ENCODE measurements around the gene ACE.

Gene ACE

GRCh38 chr17:63476854-63477479 is at the start of gene ACE:
ACE (plus strand) TSS chr17:63477061; CDS start chr17:63477095, 34 bp downstream.
- DNase-seq, result peak; percentile 48

GRCh38 chr17:63429766-63430165 is 47.1 kb upstream of the ACE start:
- no peak for DNase-seq

DNA sequence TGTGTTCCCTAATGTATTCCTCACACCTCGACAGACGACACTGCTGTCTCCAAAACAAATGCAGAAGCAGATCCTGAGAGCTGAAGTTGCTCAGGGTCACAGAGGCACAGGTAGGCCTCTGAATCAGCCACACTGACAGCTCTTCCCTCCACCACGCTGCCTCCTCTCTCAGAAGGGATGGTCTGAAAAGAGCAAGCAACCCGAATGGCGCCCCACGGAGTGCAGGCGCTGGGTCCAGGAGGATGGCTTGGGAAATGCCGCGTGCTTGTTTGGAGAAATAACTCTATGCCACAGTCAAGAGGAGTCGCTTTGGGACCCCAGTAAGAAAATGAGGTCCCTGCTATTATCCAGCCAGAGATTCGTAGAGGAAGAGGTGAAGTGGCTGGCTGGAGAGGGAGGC is 46.6 kb upstream of the ACE start:
- no peak for DNase-seq

- no peak for DNase-seq
Measured at GRCh38 chr17:63431618-63431938, 45.3 kb upstream of the ACE start.

GRCh38 chr17:63431939-63432804 is 44.7 kb upstream of the ACE start:
- DNase-seq, result no peak

DNA sequence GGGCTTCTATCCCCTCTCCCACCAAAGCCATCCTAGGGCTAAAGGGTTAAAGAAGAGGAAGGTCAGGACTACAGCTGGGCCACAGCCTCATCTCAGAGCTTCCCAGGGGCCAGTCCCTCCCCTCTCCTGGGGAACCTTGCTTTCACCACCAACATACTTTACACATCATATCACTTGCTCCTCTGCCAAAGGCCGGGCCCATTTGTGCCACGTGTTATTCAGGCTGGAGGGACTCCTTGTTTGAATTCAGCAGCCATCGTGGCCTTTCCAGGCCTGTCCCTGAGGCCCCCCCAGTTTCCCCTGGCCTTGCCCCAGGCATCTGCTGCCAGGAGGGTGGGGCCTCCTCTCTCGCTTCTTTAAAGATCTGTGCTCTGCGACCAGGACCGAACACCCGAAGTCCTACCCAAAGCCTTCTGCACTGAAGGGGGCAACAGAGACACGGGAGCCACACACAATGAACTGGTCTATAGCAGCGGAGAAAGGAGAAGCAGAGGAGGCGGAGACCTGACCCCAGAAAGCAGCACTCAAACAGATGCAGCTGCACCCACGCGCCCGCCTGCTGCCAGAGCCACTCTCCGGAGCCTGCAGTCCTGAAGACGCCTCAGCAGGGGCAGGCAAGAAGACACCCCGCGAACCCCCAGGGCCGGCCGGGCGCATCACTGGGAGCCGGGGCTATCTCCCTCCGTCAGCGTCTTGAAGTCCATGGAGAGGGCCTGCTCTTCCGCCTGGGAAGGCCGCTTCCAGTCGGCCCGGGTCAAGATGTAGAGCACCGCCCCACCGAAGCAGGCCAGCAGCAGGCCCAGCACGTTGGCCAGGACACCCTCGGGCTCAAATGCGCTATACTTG is 42.9 kb upstream of the ACE start:
- no peak for DNase-seq

DNA sequence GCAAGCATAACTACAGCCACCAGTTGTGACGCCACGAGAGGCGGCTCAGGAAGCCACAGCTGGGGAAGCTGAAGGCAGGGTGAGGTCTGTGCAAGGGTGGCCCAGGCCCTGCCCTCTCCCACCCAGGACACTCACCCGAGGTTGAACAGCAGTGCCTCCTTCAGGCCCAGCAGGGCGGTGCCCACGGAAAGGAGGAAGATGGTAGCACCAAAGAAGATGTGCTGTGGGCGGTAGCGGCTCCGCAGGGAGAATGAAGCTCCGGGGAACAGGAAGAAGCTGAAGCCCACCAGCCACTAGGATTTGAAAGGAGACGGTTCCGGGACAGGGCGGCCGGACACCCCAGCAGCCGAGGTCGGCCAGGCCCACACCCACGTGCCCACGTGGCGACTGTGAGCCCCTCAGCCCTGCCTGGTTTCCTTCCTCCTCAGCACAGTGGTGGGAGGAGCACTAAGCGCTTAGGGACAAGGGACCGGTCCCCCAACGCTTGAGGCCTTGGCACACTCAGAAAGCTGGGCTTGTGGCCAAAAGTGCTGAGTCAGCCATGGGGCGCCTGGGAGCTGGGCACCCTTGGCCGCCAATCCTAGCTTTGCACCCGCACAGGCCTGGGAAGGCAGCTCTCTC is 41.8 kb upstream of the ACE start:
- peak; percentile 62 for DNase-seq

GRCh38 chr17:63435681-63436522 is 41.0 kb upstream of the ACE start:
- DNase-seq, result no peak

DNA sequence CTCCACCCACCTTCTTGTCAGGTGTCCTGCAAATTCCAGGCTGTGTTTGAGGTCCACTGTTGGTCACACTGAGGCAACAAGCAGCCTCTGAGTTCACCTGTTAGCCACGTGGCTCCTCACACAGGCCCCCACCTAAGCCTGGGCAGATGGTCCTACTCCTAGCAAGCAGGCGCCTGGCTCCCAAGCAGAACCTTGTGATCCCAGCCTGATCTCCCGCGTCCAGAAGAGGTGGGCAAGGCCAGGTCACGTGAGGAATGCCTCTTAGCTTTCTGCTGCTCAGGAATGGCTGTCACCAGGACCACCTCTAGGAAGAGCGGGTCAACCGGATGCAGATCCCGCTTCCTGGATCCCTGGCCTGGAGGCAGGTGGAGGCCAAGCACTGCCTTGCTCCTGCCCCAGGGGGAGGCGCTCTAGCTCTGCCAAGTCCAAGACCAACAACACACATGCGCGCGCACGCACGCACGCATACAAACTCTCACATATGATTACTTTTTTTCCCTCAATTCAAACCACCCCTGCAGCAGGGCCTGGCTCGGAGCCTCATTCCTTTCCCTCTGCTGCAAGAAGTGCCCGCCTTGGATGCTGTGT is 40.2 kb upstream of the ACE start:
- DNase-seq, result no peak

DNA sequence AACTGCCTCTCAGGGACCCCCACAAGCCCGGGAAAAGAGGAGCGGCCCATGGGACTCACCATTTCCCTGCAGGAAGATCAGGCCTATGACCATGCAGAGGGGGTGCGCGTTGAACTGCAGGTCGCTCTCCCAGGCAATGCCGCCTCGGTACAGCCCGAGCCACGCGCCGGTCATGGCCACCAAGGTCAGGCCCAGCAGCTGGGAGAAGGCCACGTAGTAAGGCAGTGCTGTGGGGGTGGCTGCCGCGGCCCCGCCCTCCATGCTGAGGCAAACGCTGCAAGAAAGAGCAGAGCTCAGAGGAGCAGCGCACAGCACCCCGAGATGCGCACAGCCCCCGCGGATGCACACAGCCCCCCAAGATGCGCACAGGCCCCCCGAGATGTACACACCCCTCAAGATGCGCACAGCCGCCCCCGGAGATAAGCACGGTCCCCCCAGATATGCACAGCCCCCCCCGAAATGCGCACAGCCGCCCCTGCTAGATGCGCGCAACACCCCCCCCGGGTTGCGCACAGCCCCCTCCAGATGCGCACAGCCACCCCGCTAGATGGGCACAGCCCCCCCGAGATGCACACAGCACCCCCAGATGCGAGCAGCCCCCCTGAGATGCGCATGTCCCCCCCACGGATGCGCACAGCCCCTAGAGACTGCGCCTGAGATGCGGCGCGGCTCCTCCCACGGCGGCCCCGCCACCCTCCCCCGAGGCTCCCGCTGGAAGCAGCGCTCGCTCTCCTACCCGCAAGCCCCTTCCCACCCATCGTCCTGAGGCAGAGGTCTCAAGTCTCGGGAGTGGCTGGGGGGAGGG is 39.4 kb upstream of the ACE start:
- DNase-seq, result no peak

DNA sequence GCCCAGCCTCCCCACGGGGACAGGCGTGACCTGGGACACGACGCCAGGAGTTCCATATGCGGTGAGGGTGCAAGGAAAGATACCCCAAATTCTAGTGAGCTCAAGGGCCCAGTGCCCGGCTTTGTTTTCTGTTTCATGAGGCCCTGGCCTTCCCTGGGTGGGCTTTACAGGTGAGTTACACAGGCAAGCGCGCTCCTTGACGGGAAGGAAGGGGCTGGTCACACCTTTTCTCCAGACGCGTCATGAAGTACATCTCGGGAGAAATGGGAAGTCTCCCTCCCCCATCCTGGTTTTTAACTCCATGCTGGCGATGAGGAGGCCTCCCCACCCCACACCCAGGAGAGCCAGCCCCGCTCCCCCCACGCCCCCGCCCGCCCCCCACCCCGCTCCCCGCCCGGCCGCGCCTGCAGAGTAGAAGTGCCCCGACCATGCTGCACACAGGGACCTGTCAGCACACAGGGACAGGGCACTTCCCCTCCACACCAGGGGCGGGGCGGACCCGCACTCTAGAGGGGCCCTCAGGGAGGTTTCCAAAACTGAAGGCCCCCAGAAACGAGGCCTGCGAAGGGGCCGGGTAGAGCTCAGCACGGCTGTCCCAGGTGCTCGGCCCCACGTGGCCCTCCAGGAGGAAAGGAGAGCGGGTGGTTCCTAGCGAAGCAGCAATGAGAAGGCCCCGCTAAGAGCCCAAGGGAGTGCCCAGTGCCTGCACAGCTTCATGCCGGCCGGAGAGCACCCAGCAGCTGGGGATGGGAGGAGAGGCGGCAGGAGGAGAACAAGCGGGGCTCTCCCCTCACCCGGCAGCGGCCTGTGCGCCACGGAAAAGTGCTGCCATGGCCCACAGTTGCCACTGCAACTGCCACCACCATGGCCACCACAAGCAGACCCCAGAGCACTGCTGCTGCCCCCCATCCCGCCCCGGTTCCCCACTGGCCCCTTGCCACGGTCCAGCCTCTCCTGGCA is 38.5 kb upstream of the ACE start:
- DNase-seq, result no peak

DNA sequence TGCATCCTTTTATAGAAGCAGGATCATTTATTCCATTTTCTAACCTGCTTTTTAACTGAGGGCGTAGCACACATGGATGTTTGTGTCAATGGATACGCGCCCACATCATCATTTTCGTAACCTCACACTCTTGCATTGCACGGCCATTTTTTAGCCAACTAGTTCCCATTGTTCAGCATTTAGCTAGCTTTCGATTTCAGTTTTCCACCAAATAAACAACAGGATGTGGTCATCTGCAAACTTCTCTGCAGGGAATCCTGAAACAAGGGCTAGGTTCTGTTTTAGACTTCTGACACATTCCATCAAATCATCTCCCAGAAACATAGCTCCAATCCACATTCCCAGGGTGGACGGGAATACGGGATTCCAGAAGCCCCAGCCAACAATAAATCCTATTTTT is 37.2 kb upstream of the ACE start:
- peak; percentile 68 for DNase-seq

DNA sequence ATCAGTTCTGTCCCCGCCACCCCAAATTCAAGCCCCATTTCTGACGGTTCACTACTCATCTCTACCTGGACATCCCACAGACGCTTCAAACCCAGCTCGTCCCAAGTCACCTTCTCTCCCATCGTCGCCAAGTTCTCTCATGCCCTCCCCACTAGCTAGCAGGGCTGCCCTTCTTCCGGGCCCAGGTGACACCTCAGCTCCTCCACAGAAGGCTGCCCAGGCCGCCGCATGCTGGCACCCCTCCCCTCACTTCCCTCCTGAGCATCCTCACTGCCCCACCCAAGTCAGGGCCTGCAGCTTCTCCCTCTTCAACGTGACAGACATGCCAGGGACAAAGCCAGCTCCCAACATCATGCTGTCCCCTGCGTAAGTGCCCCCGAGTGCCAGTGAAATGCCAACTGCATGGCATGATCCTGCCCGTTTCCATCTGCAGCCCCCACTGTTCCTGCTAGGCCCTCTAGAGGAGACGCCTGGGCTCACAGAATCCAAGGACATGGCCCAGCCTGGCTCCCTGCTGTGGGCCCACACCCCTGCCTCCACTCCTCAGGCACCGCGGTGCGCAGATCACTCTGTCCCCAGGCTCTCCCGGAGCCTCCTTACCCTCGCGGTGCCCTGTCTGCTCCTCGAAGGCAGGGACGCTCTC is 36.6 kb upstream of the ACE start:
- DNase-seq, result peak; percentile 54

- DNase-seq, result no peak
Measured at GRCh38 chr17:63440770-63441335, 36.0 kb upstream of the ACE start.

DNA sequence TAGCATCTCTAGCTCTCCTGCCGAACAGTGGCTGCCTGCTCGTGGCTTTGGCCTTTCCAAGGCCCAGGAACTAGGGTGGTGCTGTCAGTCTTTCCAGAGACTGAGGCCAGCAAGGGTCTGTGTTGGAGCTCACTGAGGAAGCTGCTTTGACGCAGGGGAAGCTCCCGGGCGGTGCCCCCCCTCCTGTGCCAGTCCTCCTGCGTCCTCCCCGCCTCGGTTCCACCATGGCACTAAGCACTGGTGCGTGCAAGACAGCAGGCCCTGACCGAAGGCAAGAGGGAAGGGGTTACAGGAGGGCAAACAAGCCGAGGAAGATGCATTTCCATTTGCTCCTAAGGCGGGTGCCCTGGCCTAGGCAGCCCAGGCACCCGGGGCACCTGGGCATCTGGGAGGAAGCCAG is 35.2 kb upstream of the ACE start:
- DNase-seq, result no peak

DNA sequence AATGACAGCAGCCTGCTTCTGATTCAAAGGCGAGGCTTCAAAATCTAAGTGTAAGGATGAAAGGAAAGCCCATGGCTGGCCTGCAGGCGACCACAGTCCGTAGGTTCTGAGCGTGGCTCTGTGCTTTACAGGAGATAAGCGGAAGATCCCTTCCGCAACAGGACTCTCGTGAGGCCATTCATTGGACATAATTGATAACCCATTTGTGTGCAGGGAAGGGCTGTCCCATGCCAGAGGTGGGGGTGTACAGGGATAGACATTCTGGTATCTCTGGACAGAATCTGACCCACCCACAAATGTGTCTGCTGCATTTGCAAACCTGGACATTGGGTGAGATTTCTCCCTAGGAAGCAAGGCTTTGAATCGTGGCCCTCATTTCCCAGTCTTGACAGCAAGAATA is 34.8 kb upstream of the ACE start:
- no peak for DNase-seq

- no peak for DNase-seq
Measured at GRCh38 chr17:63442549-63443035, 34.3 kb upstream of the ACE start.

DNA sequence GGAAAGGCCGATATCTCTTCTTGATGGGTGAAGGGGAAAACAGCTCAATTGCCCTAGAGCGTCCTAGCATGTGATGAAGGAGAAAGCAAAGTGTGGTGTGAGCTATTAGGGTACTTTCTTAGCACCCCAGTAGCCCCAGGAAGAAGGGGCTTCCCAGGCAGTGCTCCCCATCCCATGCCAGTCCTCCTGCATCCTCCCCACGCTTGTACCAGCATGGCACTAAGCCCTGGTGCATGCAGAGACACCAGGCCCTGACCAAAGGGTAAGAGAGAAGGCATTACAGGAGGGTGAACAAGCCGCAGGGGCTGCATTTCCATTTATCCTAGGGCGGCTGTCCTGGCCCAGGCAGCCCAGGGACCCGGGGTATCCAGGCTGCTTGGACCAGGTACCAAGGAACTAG is 33.8 kb upstream of the ACE start:
- no peak for DNase-seq

GRCh38 chr17:63444457-63444856 is 32.4 kb upstream of the ACE start:
- no peak for DNase-seq
